HEK293 (cell line): ENCODE measurements around the gene GLYATL2.

Source experiments
- CTCF ChIA-PET: fragments of 350-600 bp; formaldehyde crosslinking; extraction: SDS; loops from one replicate; lab custom pipeline; 2021; ENCODE audit warnings: antibody characterized with exemption; lab: Yijun Ruan, JAX
- POLR2A ChIA-PET: fragments of 300-600 bp; formaldehyde crosslinking; extraction: SDS; loops from one replicate; lab custom pipeline; 2020; ENCODE audit warnings: antibody characterized with exemption, inconsistent platforms; lab: Yijun Ruan, JAX
- H3K27ac ChIP-seq: fragments of 200-500 bp; sonication (Bioruptor generic); 2 replicates; pipeline ENCODE4 v1.5.1; 2014; ENCODE audit warnings: low read depth, low read length, control low read depth, inconsistent platforms; ENCODE audit errors: extremely low read depth
- H3K36me3 ChIP-seq, 2 experiments: fragments of 200-500 bp in 1 of 2; sonication (Bioruptor generic) in 1 of 2; 1 replicate in 1 of 2; 2 replicates in 1 of 2; pipeline ENCODE4 v1.5.1; 2014 to 2017; ENCODE audit warnings: inconsistent platforms in 2 of 2, low read length in 2 of 2; ENCODE audit not compliant: control insufficient read depth in 2 of 2, insufficient read depth in 1 of 2
- H3K4me1 ChIP-seq: fragments of 200-500 bp; sonication (Bioruptor generic); 2 replicates; pipeline ENCODE4 v1.5.1; 2014; ENCODE audit warnings: mild to moderate bottlenecking, low read length, inconsistent platforms; ENCODE audit not compliant: control insufficient read depth, insufficient read depth
- H3K4me3 ChIP-seq: 2 replicates; pipeline ENCODE4 v1.5.1; 2011; ENCODE audit warnings: low read depth, mild to moderate bottlenecking, control low read depth, low read length, moderate library complexity
- H3K9me3 ChIP-seq: fragments of 200-500 bp; sonication (Bioruptor generic); 2 replicates; pipeline ENCODE4 v1.5.1; 2014; ENCODE audit warnings: low read depth, low read length, inconsistent platforms; ENCODE audit not compliant: control insufficient read depth, insufficient read depth
- BCL11B ChIP-seq: fragments of 450-650 bp; formaldehyde crosslinking; IDR thresholded peaks from 2 replicates; pipeline ENCODE4 v1.5.1; 2016; ENCODE audit warnings: low read depth, missing biosample characterization, missing genetic modification characterization
- GFI1B ChIP-seq: fragments of 450-650 bp; formaldehyde crosslinking; IDR thresholded peaks from 2 replicates; pipeline ENCODE4 v1.5.1; 2016; ENCODE audit warnings: missing biosample characterization, missing genetic modification characterization
- GLI2 ChIP-seq: fragments of 450-650 bp; formaldehyde crosslinking; IDR thresholded peaks from 2 replicates; pipeline ENCODE4; 2017; ENCODE audit warnings: missing biosample characterization, missing genetic modification characterization, low read depth, borderline replicate concordance
- IKZF3 ChIP-seq: fragments of 450-650 bp; IDR thresholded peaks from 2 replicates; pipeline ENCODE4 v1.5.0; 2018; ENCODE audit warnings: missing biosample characterization, mild to moderate bottlenecking, missing genetic modification characterization, moderate library complexity
- KLF17 ChIP-seq: fragments of 450-650 bp; formaldehyde crosslinking; IDR thresholded peaks from 2 replicates; pipeline ENCODE4 v1.5.1; 2016; ENCODE audit warnings: missing biosample characterization, missing genetic modification characterization
- RBAK ChIP-seq: fragments of 450-650 bp; formaldehyde crosslinking; IDR thresholded peaks from 2 replicates; pipeline ENCODE4 v1.5.1; 2016; ENCODE audit warnings: missing biosample characterization, missing genetic modification characterization
- TCF7L2 ChIP-seq: IDR thresholded peaks from 2 replicates; pipeline ENCODE4 v1.6.1; 2011; ENCODE audit warnings: low read depth, mild to moderate bottlenecking, inconsistent platforms, low read length, moderate library complexity, borderline replicate concordance
- YY1 ChIP-seq: fragments of 450-650 bp; formaldehyde crosslinking; IDR thresholded peaks from 2 replicates; pipeline ENCODE4 v1.5.1; 2018; ENCODE audit warnings: missing biosample characterization, missing genetic modification characterization
- ZFP37 ChIP-seq: fragments of 450-650 bp; formaldehyde crosslinking; IDR thresholded peaks from 2 replicates; pipeline ENCODE4 v1.5.1; 2016; ENCODE audit warnings: missing biosample characterization, missing genetic modification characterization
- ZIC2 ChIP-seq: fragments of 450-650 bp; formaldehyde crosslinking; IDR thresholded peaks from 2 replicates; pipeline ENCODE4 v1.5.1; 2016; ENCODE audit warnings: missing biosample characterization, missing genetic modification characterization
- ZNF132 ChIP-seq: fragments of 450-650 bp; formaldehyde crosslinking; IDR thresholded peaks from 2 replicates; pipeline ENCODE4 v1.5.1; 2017; ENCODE audit warnings: missing biosample characterization, missing genetic modification characterization, borderline replicate concordance
- ZNF146 ChIP-seq: fragments of 450-650 bp; formaldehyde crosslinking; IDR thresholded peaks from 2 replicates; pipeline ENCODE4 v1.5.1; 2016; ENCODE audit warnings: missing biosample characterization, missing genetic modification characterization
- ZNF148 ChIP-seq: fragments of 450-650 bp; formaldehyde crosslinking; IDR thresholded peaks from 2 replicates; pipeline ENCODE4 v1.5.0; 2017; ENCODE audit warnings: missing biosample characterization, missing genetic modification characterization, borderline replicate concordance
- ZNF174 ChIP-seq: fragments of 450-650 bp; formaldehyde crosslinking; IDR thresholded peaks from 2 replicates; pipeline ENCODE4 v1.5.0; 2017; ENCODE audit warnings: missing biosample characterization, mild to moderate bottlenecking, missing genetic modification characterization
- ZNF175 ChIP-seq: fragments of 450-650 bp; formaldehyde crosslinking; IDR thresholded peaks from 2 replicates; pipeline ENCODE4 v1.5.1; 2016; ENCODE audit warnings: missing biosample characterization, missing genetic modification characterization
- ZNF184 ChIP-seq: fragments of 450-650 bp; IDR thresholded peaks from 2 replicates; pipeline ENCODE4 v1.5.1; 2018; ENCODE audit warnings: missing biosample characterization, mild to moderate bottlenecking, missing genetic modification characterization
- ZNF335 ChIP-seq: fragments of 450-650 bp; formaldehyde crosslinking; conservative IDR thresholded peaks from 2 replicates; pipeline ENCODE4 v1.5.1; 2016; ENCODE audit warnings: missing biosample characterization, missing genetic modification characterization
- ZNF350 ChIP-seq: fragments of 450-650 bp; formaldehyde crosslinking; IDR thresholded peaks from 2 replicates; pipeline ENCODE4 v1.5.0; 2017; ENCODE audit warnings: missing biosample characterization, mild to moderate bottlenecking, missing genetic modification characterization
- ZNF366 ChIP-seq: fragments of 450-650 bp; formaldehyde crosslinking; conservative IDR thresholded peaks from 2 replicates; pipeline ENCODE4 v1.5.1; 2016; ENCODE audit warnings: missing biosample characterization, missing genetic modification characterization
- ZNF514 ChIP-seq: fragments of 450-650 bp; formaldehyde crosslinking; IDR thresholded peaks from 2 replicates; pipeline ENCODE4 v1.5.1; 2016; ENCODE audit warnings: missing biosample characterization, missing genetic modification characterization
- ZNF549 ChIP-seq: fragments of 450-650 bp; IDR thresholded peaks from 2 replicates; pipeline ENCODE4 v1.5.1; 2018; ENCODE audit warnings: missing biosample characterization, missing genetic modification characterization, mild to moderate bottlenecking, inconsistent platforms, moderate library complexity
- ZNF670 ChIP-seq: fragments of 450-650 bp; formaldehyde crosslinking; IDR thresholded peaks from 2 replicates; pipeline ENCODE4 v1.5.1; 2016; ENCODE audit warnings: missing biosample characterization, missing genetic modification characterization, low read depth
- ZNF707 ChIP-seq: fragments of 450-650 bp; formaldehyde crosslinking; IDR thresholded peaks from 2 replicates; pipeline ENCODE4 v1.5.1; 2016; ENCODE audit warnings: missing biosample characterization, missing genetic modification characterization
- ZNF76 ChIP-seq: fragments of 450-650 bp; formaldehyde crosslinking; IDR thresholded peaks from 2 replicates; pipeline ENCODE4; 2016; ENCODE audit warnings: low read depth, missing biosample characterization, missing genetic modification characterization, borderline replicate concordance
- ZNF791 ChIP-seq: fragments of 450-650 bp; formaldehyde crosslinking; IDR thresholded peaks from 2 replicates; pipeline ENCODE4 v1.5.1; 2016; ENCODE audit warnings: missing biosample characterization, missing genetic modification characterization
- ZSCAN16 ChIP-seq: fragments of 450-650 bp; formaldehyde crosslinking; IDR thresholded peaks from 2 replicates; pipeline ENCODE4 v1.5.1; 2016; ENCODE audit warnings: missing biosample characterization, missing genetic modification characterization
- TF ChIP-seq, protein P1 (sequence below): fragments of 450-650 bp; formaldehyde crosslinking; IDR thresholded peaks from 2 replicates; pipeline ENCODE4 v1.5.1; 2017; ENCODE audit warnings: missing biosample characterization, missing genetic modification characterization

Gene GLYATL2

DNA sequence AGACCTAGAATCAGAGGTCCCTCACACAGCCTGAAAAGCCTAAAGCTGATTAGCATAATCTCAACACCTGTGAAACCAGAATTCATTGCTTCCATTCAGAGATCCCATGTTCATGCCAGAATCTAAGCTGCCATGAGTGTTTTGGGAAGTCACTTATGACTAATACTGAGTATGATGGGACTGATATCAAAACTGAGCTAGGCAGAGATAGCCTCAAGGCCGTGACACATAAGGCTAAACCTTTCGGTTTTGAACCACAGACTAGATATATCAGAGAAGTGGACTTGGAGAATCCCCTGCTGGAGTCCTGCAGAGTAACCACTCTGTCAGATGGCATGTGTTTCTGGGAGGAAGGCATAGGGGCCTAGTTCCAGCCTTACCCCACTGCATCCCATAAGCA lies 23.1 kb upstream of the GLYATL2 start:
- TF ChIP-seq, protein P1, sequence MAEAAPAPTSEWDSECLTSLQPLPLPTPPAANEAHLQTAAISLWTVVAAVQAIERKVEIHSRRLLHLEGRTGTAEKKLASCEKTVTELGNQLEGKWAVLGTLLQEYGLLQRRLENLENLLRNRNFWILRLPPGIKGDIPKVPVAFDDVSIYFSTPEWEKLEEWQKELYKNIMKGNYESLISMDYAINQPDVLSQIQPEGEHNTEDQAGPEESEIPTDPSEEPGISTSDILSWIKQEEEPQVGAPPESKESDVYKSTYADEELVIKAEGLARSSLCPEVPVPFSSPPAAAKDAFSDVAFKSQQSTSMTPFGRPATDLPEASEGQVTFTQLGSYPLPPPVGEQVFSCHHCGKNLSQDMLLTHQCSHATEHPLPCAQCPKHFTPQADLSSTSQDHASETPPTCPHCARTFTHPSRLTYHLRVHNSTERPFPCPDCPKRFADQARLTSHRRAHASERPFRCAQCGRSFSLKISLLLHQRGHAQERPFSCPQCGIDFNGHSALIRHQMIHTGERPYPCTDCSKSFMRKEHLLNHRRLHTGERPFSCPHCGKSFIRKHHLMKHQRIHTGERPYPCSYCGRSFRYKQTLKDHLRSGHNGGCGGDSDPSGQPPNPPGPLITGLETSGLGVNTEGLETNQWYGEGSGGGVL (tag by site-specific recombination) = no peak
- no peak for TF ChIP-seq ZIC2 (tag by site-specific recombination)
- no peak for TF ChIP-seq GLI2 (tag by site-specific recombination)
- no peak for TF ChIP-seq ZNF146 (tag by site-specific recombination)
- TF ChIP-seq ZNF132 (tag by site-specific recombination) = no peak
- no peak for TF ChIP-seq ZNF174 (tag by site-specific recombination)
- TF ChIP-seq ZNF76 (tag by site-specific recombination) = no peak
- Histone ChIP-seq H3K27ac (no peak overlapping the region), H3K36me3 (no peaks in the 10 kb centered on the region), H3K4me1 (no peaks in the 10 kb centered on the region), H3K4me3 (no peak overlapping the region), H3K9me3 (no peaks in the 10 kb centered on the region)
- ChIA-PET CTCF (no interaction called here), POLR2A (no interaction called here)

GRCh38 chr11:58866788-58867187 lies 22.3 kb upstream of the GLYATL2 start:
- no peak overlapping the region for H3K4me3 ChIP-seq
- no peak overlapping the region for H3K27ac ChIP-seq
- no peaks in the 10 kb centered on the region for H3K9me3 ChIP-seq
- no peaks in the 10 kb centered on the region for H3K36me3 ChIP-seq
- TF ChIP-seq ZNF148 (tag by site-specific recombination) (no peak), ZNF670 (no peak), ZNF366 (tag by site-specific recombination) (no peak), ZNF175 (no peak), IKZF3 (tag by site-specific recombination) (no peak), ZFP37 (tag by site-specific recombination) (no peak), ZNF335 (tag by site-specific recombination) (no peak), ZNF350 (tag by site-specific recombination) (no peak), BCL11B (no peak)
- no peaks in the 10 kb centered on the region for H3K4me1 ChIP-seq
- ChIA-PET POLR2A (no interaction called here), CTCF (interaction anchor here (0.5 to 0.6 kb wide), 2 partner anchors 76 to 290 kb away, joined by 3 to 5 read pairs; no protein-coding TSS in a partner anchor)

DNA sequence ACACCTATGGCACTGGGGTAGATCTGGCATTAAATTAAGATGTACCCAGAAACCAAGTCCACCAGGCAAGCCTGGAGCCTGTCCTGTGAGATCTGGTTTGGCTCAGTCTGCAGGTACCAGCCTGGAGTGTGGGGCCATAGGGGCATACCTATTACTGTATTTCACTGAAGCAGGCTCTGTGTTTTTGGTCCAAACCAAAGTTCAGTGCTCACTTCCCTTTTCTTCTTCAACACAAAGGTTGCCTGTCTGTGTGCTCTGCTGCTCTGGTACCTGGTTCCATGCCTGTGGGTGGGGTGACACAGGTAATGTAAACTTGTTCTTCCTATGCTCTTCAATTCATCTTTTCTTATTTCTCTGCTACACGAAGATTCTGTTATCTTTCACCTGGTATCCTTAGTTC lies 19.8 kb upstream of the GLYATL2 start:
- Histone ChIP-seq H3K9me3 (no peaks in the 10 kb centered on the region), H3K27ac (no peak overlapping the region), H3K4me3 (no peak overlapping the region), H3K4me1 (no peaks in the 10 kb centered on the region), H3K36me3 (no peaks in the 10 kb centered on the region)
- CTCF ChIA-PET = interaction anchor here (0.7 kb wide), 1 partner anchor 93 kb away, joined by 4 read pairs; no protein-coding TSS in a partner anchor
- POLR2A ChIA-PET = no interaction called here
- TF ChIP-seq ZFP37 (tag by site-specific recombination) (no peak), GFI1B (tag by site-specific recombination) (no peak), TCF7L2 (no peak), YY1 (tag by site-specific recombination) (no peak), ZNF514 (tag by site-specific recombination) (no peak), ZNF132 (tag by site-specific recombination) (no peak), RBAK (tag by site-specific recombination) (no peak), ZNF549 (no peak), ZSCAN16 (tag by site-specific recombination) (no peak), ZNF707 (no peak), KLF17 (tag by site-specific recombination) (no peak), ZNF184 (tag by site-specific recombination) (no peak), ZNF791 (no peak)
